Nephron progenitor cell (in vitro differentiated cells): ENCODE measurements around the gene CSF2RB.
A peak's percentile ranks its signal among the peaks of the same experiment; 100 is the strongest.

Source experiments
- DNase-seq: peaks from one replicate; pipeline ENCODE4 v3.0.0; 2021
- H3K27ac Mint-ChIP-seq: 2 replicates; pipeline ENCODE4 v1.8.0; 2021; ENCODE audit warnings: mild to moderate bottlenecking, moderate library complexity, mixed read lengths
- H3K27me3 Mint-ChIP-seq: 2 replicates; pipeline ENCODE4 v1.8.0; 2021; ENCODE audit warnings: mild to moderate bottlenecking, low read depth, mixed read lengths; ENCODE audit not compliant: poor library complexity
- H3K36me3 Mint-ChIP-seq: 2 replicates; pipeline ENCODE4 v1.8.0; 2021; ENCODE audit warnings: low read depth, mixed read lengths
- H3K4me1 Mint-ChIP-seq: 2 replicates; pipeline ENCODE4 v1.8.0; 2021; ENCODE audit warnings: mixed read lengths
- H3K4me3 Mint-ChIP-seq: 2 replicates; pipeline ENCODE4 v1.8.0; 2021; ENCODE audit warnings: mild to moderate bottlenecking, moderate library complexity, mixed read lengths
- H3K9me3 Mint-ChIP-seq: 2 replicates; pipeline ENCODE4 v1.8.0; 2021; ENCODE audit warnings: mild to moderate bottlenecking, moderate library complexity, mixed read lengths
- CTCF ChIP-seq: fragments of 200-600 bp; sonication (generic); IDR thresholded peaks from 2 replicates; pipeline ENCODE4 v1.5.0; 2021; ENCODE audit warnings: antibody characterized with exemption

CSF2RB gene

GRCh38 chr22:36922711-36923110, 9.3 kb downstream of the CSF2RB start:
- Mint-ChIP-seq H3K9me3 (peaks cover 10% of the 10 kb centered on the region), H3K4me3 (no peak overlapping the region), H3K27ac (peak overlapping the region; percentile 36), H3K27me3 (peaks cover 30% of the 10 kb centered on the region), H3K4me1 (peaks cover 44% of the 10 kb centered on the region), H3K36me3 (no peaks in the 10 kb centered on the region)
- no peak for TF ChIP-seq CTCF
- DNase-seq = no peak

- no peak for DNase-seq
- Mint-ChIP-seq H3K36me3 (no peaks in the 10 kb centered on the region), H3K27ac (no peak overlapping the region), H3K4me1 (peaks cover 49% of the 10 kb centered on the region), H3K4me3 (no peak overlapping the region), H3K9me3 (peaks cover 10% of the 10 kb centered on the region), H3K27me3 (peaks cover 29% of the 10 kb centered on the region)
- TF ChIP-seq CTCF = no peak
Measured at GRCh38 chr22:36923131-36923788, 9.8 kb downstream of the CSF2RB start.

GRCh38 chr22:36924151-36924698, 10.8 kb downstream of the CSF2RB start:
- no peak for DNase-seq
- H3K27ac Mint-ChIP-seq = no peak overlapping the region

GRCh38 chr22:36925388-36926290, 12.2 kb downstream of the CSF2RB start:
- TF ChIP-seq CTCF = no peak
- no peaks in the 10 kb centered on the region for H3K36me3 Mint-ChIP-seq
- no peak overlapping the region for H3K4me3 Mint-ChIP-seq
- H3K9me3 Mint-ChIP-seq = no peaks in the 10 kb centered on the region
- no peak overlapping the region for H3K27ac Mint-ChIP-seq
- DNase-seq = no peak
- peaks cover 68% of the 10 kb centered on the region for H3K4me1 Mint-ChIP-seq
- H3K27me3 Mint-ChIP-seq = peaks cover 12% of the 10 kb centered on the region

More at GRCh38 chr22:36924151-36924698, 10.8 kb downstream of the CSF2RB start:
- Mint-ChIP-seq H3K4me1 (peaks cover 57% of the 10 kb centered on the region), H3K27me3 (peaks cover 23% of the 10 kb centered on the region), H3K9me3 (peaks cover 7% of the 10 kb centered on the region), H3K4me3 (no peak overlapping the region), H3K36me3 (no peaks in the 10 kb centered on the region)
- TF ChIP-seq CTCF = no peak

GRCh38 chr22:36926309-36926708, 12.9 kb downstream of the CSF2RB start:
- Mint-ChIP-seq H3K36me3 (no peaks in the 10 kb centered on the region), H3K9me3 (no peaks in the 10 kb centered on the region), H3K4me1 (peaks cover 68% of the 10 kb centered on the region), H3K27ac (no peak overlapping the region), H3K27me3 (peaks cover 10% of the 10 kb centered on the region), H3K4me3 (no peak overlapping the region)
- TF ChIP-seq CTCF = no peak
- DNase-seq = no peak
